ENCODE results near the gene SMC3.
"Not testable (repeated sequence)": the region's sequence is repeated elsewhere in the genome, so short reads cannot be mapped to it uniquely, and the experiment has no call there.

The SMC3 gene

GRCh38 chr10:110638319-110638718 is 70.8 kb downstream of the SMC3 start:
- no peak for DNase-seq
- no peak overlapping the region for H3K27ac ChIP-seq
- no peaks in the 10 kb centered on the region for H3K9me3 ChIP-seq (ENCODE audit: severe bottlenecking)
- H3K27me3 ChIP-seq (ENCODE audit: insufficient read depth, low read depth, severe bottlenecking), result no peaks in the 10 kb centered on the region
- no peak overlapping the region for H3K4me3 ChIP-seq (ENCODE audit: low read depth, low read length)
- no peaks in the 10 kb centered on the region for H3K36me3 ChIP-seq
- no peak for TF ChIP-seq CTCF (IDR thresholded peaks at IDR 0.05; ENCODE audit: low read depth, low read length)

- DNase-seq; H3K36me3 ChIP-seq; H3K4me3 ChIP-seq (ENCODE audit: low read depth, low read length); H3K9me3 ChIP-seq (ENCODE audit: severe bottlenecking); H3K27me3 ChIP-seq (ENCODE audit: insufficient read depth, low read depth, severe bottlenecking); H3K27ac ChIP-seq: not testable (repeated sequence)
Observed at GRCh38 chr10:110639046-110639445, 71.6 kb downstream of the SMC3 start.

GRCh38 chr10:110639858-110640257 is 72.4 kb downstream of the SMC3 start:
- not testable (repeated sequence) for H3K27me3 ChIP-seq (ENCODE audit: insufficient read depth, low read depth, severe bottlenecking); H3K27ac ChIP-seq; H3K36me3 ChIP-seq

GRCh38 chr10:110641256-110641655 is 73.8 kb downstream of the SMC3 start:
- no peak overlapping the region for H3K4me3 ChIP-seq (ENCODE audit: low read depth, low read length)

More at GRCh38 chr10:110639858-110640257, 72.4 kb downstream of the SMC3 start:
- not testable (repeated sequence) for DNase-seq; H3K4me3 ChIP-seq (ENCODE audit: low read depth, low read length); H3K9me3 ChIP-seq (ENCODE audit: severe bottlenecking)

GRCh38 chr10:110642204-110643034 is 74.9 kb downstream of the SMC3 start:
- no peak for DNase-seq
- no peak overlapping the region for H3K4me3 ChIP-seq (ENCODE audit: low read depth, low read length)
- no peaks in the 10 kb centered on the region for H3K27me3 ChIP-seq (ENCODE audit: insufficient read depth, low read depth, severe bottlenecking)

More at GRCh38 chr10:110641256-110641655, 73.8 kb downstream of the SMC3 start:
- no peak for TF ChIP-seq CTCF (IDR thresholded peaks at IDR 0.05; ENCODE audit: low read depth, low read length)
- H3K27me3 ChIP-seq (ENCODE audit: insufficient read depth, low read depth, severe bottlenecking), result no peaks in the 10 kb centered on the region
- H3K9me3 ChIP-seq (ENCODE audit: severe bottlenecking), result no peaks in the 10 kb centered on the region
- peak; percentile 88 for DNase-seq
- peak overlapping the region; percentile 36; the same call in 1 of the 2 replicates for H3K27ac ChIP-seq
- no peaks in the 10 kb centered on the region for H3K36me3 ChIP-seq

GRCh38 chr10:110643035-110643652 is 75.6 kb downstream of the SMC3 start:
- H3K36me3 ChIP-seq, result no peaks in the 10 kb centered on the region
- no peaks in the 10 kb centered on the region for H3K9me3 ChIP-seq (ENCODE audit: severe bottlenecking)
- no peaks in the 10 kb centered on the region for H3K27me3 ChIP-seq (ENCODE audit: insufficient read depth, low read depth, severe bottlenecking)
- no peak overlapping the region for H3K27ac ChIP-seq
- H3K4me3 ChIP-seq (ENCODE audit: low read depth, low read length), result no peak overlapping the region
- no peak for TF ChIP-seq CTCF (IDR thresholded peaks at IDR 0.05; ENCODE audit: low read depth, low read length)
- DNase-seq, result no peak

More at GRCh38 chr10:110642204-110643034, 74.9 kb downstream of the SMC3 start:
- no peak overlapping the region for H3K27ac ChIP-seq
- no peak for TF ChIP-seq CTCF (IDR thresholded peaks at IDR 0.05; ENCODE audit: low read depth, low read length)
- H3K9me3 ChIP-seq (ENCODE audit: severe bottlenecking), result no peaks in the 10 kb centered on the region
- no peaks in the 10 kb centered on the region for H3K36me3 ChIP-seq

Data from WERI-Rb-1 (cell line).